ENCODE measurements around the gene BRIP1.

The BRIP1 gene

GRCh38 chr17:61638087-61638486 is 225.2 kb downstream of the BRIP1 start:
- H3K27ac ChIP-seq (ENCODE audit: low read depth, low read length, severe bottlenecking), result no peak overlapping the region
- H3K36me3 ChIP-seq (ENCODE audit: control insufficient read depth, insufficient read depth, low read length), result no peaks in the 10 kb centered on the region
- H3K9me3 ChIP-seq (ENCODE audit: control insufficient read depth, low read length), result no peaks in the 10 kb centered on the region
- no peak overlapping the region for H3K4me3 ChIP-seq (ENCODE audit: extremely low read depth, insufficient read depth, low read length, poor library complexity, severe bottlenecking)
- WGBS, 2 experiments (ENCODE audit: insufficient coverage in 2 of 2), result no CpG with 5 or more reads among the region's 1 CpG
- H3K4me1 ChIP-seq (ENCODE audit: control insufficient read depth, insufficient read depth, low read length, poor library complexity, severe bottlenecking), result no peaks in the 10 kb centered on the region

- no peak overlapping the region for H3K27ac ChIP-seq (ENCODE audit: low read depth, low read length, severe bottlenecking)
- H3K4me1 ChIP-seq (ENCODE audit: control insufficient read depth, insufficient read depth, low read length, poor library complexity, severe bottlenecking), result no peaks in the 10 kb centered on the region
- H3K36me3 ChIP-seq (ENCODE audit: control insufficient read depth, insufficient read depth, low read length), result no peaks in the 10 kb centered on the region
- WGBS, 2 experiments (ENCODE audit: insufficient coverage in 2 of 2), result 0 to 20% methylated on average over 1 to 2 of the region's 3 CpGs
- no peaks in the 10 kb centered on the region for H3K9me3 ChIP-seq (ENCODE audit: control insufficient read depth, low read length)
- no peak overlapping the region for H3K4me3 ChIP-seq (ENCODE audit: extremely low read depth, insufficient read depth, low read length, poor library complexity, severe bottlenecking)
Measured at GRCh38 chr17:61635913-61636432, 227.4 kb downstream of the BRIP1 start.

GRCh38 chr17:61634942-61635538 is 228.3 kb downstream of the BRIP1 start:
- H3K9me3 ChIP-seq (ENCODE audit: control insufficient read depth, low read length), result no peaks in the 10 kb centered on the region
- WGBS, 2 experiments (ENCODE audit: insufficient coverage in 2 of 2), result 100% methylated on average over 1 of the region's 5 CpGs
- no peak overlapping the region for H3K4me3 ChIP-seq (ENCODE audit: extremely low read depth, insufficient read depth, low read length, poor library complexity, severe bottlenecking)
- H3K36me3 ChIP-seq (ENCODE audit: control insufficient read depth, insufficient read depth, low read length), result no peaks in the 10 kb centered on the region
- H3K4me1 ChIP-seq (ENCODE audit: control insufficient read depth, insufficient read depth, low read length, poor library complexity, severe bottlenecking), result no peaks in the 10 kb centered on the region
- H3K27ac ChIP-seq (ENCODE audit: low read depth, low read length, severe bottlenecking), result no peak overlapping the region

GRCh38 chr17:61634011-61634539 is 229.3 kb downstream of the BRIP1 start:
- Histone ChIP-seq H3K4me3 (ENCODE audit: extremely low read depth, insufficient read depth, low read length, poor library complexity, severe bottlenecking) (no peak overlapping the region), H3K27ac (ENCODE audit: low read depth, low read length, severe bottlenecking) (no peak overlapping the region), H3K4me1 (ENCODE audit: control insufficient read depth, insufficient read depth, low read length, poor library complexity, severe bottlenecking) (no peaks in the 10 kb centered on the region), H3K9me3 (ENCODE audit: control insufficient read depth, low read length) (no peaks in the 10 kb centered on the region), H3K36me3 (ENCODE audit: control insufficient read depth, insufficient read depth, low read length) (no peaks in the 10 kb centered on the region)

- no CpG with 5 or more reads among the region's 1 CpG for WGBS, 2 experiments (ENCODE audit: insufficient coverage in 2 of 2)
Measured at GRCh38 chr17:61632826-61633225, 230.5 kb downstream of the BRIP1 start.

GRCh38 chr17:61631800-61632199 is 231.5 kb downstream of the BRIP1 start:
- Histone ChIP-seq H3K4me1 (ENCODE audit: control insufficient read depth, insufficient read depth, low read length, poor library complexity, severe bottlenecking) (no peaks in the 10 kb centered on the region), H3K27ac (ENCODE audit: low read depth, low read length, severe bottlenecking) (no peak overlapping the region), H3K9me3 (ENCODE audit: control insufficient read depth, low read length) (no peaks in the 10 kb centered on the region), H3K4me3 (ENCODE audit: extremely low read depth, insufficient read depth, low read length, poor library complexity, severe bottlenecking) (no peak overlapping the region), H3K36me3 (ENCODE audit: control insufficient read depth, insufficient read depth, low read length) (no peaks in the 10 kb centered on the region)
- WGBS, 2 experiments (ENCODE audit: insufficient coverage in 2 of 2), result no CpG with 5 or more reads among the region's 1 CpG

More at GRCh38 chr17:61632826-61633225, 230.5 kb downstream of the BRIP1 start:
- Histone ChIP-seq H3K4me3 (ENCODE audit: extremely low read depth, insufficient read depth, low read length, poor library complexity, severe bottlenecking) (no peak overlapping the region), H3K9me3 (ENCODE audit: control insufficient read depth, low read length) (no peaks in the 10 kb centered on the region), H3K4me1 (ENCODE audit: control insufficient read depth, insufficient read depth, low read length, poor library complexity, severe bottlenecking) (no peaks in the 10 kb centered on the region), H3K36me3 (ENCODE audit: control insufficient read depth, insufficient read depth, low read length) (no peaks in the 10 kb centered on the region), H3K27ac (ENCODE audit: low read depth, low read length, severe bottlenecking) (no peak overlapping the region)

Measured in mesodermal cell (in vitro differentiated cells).